ENCODE results near the gene FZD4. TPM values are rescaled to one million over a fixed set of nuclear protein-coding genes. Genes with fewer than 3 reads are reported as not detected.

Gene FZD4
- total and polyA plus RNA-seq, 11 donors = 11.6 to 39.6 (median 21.1) TPM

DNA sequence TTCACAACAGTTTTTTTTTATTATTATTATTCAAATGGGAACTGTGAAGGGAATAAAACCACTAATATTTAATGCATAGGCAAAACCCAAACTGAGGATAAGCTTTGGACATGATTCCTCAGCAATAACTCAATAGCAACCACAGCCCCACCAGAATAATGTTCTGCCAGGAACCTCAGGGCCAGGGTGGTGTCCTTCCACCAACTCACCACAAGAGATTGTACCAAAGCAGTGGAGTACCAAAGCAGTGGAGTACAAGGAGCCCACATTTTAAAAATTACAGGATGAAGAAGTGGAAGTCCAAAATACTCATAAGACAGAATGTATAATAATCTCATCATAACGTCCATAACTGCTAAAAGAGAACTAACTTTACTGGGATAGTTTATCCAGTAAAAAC is 32.5 kb upstream of the FZD4 start:
- no peak overlapping the region for H3K4me3 ChIP-seq
- DNase-seq = no peak
- no peak overlapping the region for H3K27ac ChIP-seq
- ATAC-seq = no peak
- intact Hi-C loops (cut with DNase I) = loop anchor here in 1 of 10 donors (5.0 kb wide), 1 partner anchor 50 kb away; the partner anchor contains the start of gene TMEM135
- no peaks in the 10 kb centered on the region for H3K36me3 ChIP-seq
- peaks cover 0 to 44% (median 15%) of the 10 kb centered on the region in 12 donors for H3K4me1 ChIP-seq
- H3K9me3 ChIP-seq = no peaks in the 10 kb centered on the region
- TF ChIP-seq, protein P1, sequence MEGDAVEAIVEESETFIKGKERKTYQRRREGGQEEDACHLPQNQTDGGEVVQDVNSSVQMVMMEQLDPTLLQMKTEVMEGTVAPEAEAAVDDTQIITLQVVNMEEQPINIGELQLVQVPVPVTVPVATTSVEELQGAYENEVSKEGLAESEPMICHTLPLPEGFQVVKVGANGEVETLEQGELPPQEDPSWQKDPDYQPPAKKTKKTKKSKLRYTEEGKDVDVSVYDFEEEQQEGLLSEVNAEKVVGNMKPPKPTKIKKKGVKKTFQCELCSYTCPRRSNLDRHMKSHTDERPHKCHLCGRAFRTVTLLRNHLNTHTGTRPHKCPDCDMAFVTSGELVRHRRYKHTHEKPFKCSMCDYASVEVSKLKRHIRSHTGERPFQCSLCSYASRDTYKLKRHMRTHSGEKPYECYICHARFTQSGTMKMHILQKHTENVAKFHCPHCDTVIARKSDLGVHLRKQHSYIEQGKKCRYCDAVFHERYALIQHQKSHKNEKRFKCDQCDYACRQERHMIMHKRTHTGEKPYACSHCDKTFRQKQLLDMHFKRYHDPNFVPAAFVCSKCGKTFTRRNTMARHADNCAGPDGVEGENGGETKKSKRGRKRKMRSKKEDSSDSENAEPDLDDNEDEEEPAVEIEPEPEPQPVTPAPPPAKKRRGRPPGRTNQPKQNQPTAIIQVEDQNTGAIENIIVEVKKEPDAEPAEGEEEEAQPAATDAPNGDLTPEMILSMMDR (IDR thresholded peaks at IDR 0.05) = no peak
- no peak for TF ChIP-seq POLR2A (IDR thresholded peaks at IDR 0.05)
- H3K27me3 ChIP-seq = no peaks in the 10 kb centered on the region
- 90 to 100% (median 93%) methylated on average over 1 of the region's 1 CpG for WGBS, 4 donors

DNA sequence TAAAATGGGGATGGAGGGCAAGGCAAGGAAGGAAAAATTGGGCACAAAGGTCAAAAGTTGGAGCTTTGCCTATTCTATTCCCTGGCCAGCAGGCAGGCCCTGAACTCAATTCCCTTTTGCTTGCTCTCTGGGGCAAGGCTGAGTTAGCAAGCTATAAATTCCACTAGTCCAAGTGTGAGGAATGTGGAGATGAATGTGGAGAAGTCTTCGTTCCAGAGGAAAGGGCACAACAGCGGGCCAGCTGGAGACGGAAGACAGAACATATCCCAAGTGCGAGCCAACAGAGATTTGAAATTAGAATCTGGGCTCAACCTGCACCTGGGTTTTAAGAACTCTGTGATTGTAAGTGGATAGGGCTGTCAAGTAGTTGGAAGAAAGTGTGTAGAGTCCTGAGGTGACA is 29.5 kb upstream of the FZD4 start:
- Histone ChIP-seq H3K9me3 (no peaks in the 10 kb centered on the region), H3K27ac (peak overlapping the region in 3 of 12 donors; percentile 22 to 31 (median 31)), H3K4me3 (no peak overlapping the region), H3K36me3 (no peaks in the 10 kb centered on the region), H3K27me3 (no peaks in the 10 kb centered on the region), H3K4me1 (peaks cover 2 to 53% (median 21%) of the 10 kb centered on the region in 12 donors)
- DNase-seq = peak in 1 of 5 donors; percentile 32
- TF ChIP-seq POLR2A (IDR thresholded peaks at IDR 0.05) = no peak
- TF ChIP-seq, protein P1 (IDR thresholded peaks at IDR 0.05) = no peak
- ATAC-seq = peak in 3 of 4 donors; percentile 10 to 74 (median 63)
- intact Hi-C loops (cut with DNase I) = loop anchor here in 1 of 10 donors (5.0 kb wide), 1 partner anchor 53 kb away; the partner anchor contains the start of gene TMEM135
- 56 to 62% (median 59%) methylated on average over 4 of the region's 4 CpGs for WGBS, 4 donors

DNA sequence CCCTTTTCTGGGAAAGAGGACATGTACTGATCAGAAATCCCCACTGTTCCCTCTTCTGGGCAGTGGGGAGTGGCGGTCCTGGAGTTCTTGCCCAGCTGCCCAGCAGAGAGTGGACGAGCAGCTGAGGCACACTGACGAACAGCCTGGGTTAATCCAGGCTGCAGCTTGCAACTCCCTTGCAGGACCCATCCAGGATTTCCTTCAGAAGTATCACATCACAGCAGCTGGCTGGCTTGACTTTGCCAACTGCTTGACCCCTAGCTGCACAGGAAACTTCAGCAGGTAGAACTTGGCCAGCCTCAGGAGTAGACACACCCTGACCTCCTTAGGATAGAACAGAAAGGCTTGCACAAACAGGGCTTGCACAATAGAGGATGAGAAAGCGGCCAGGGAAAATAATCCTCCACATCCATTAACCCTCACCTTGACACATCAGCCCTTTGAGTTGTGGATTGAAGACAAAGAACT is 27.9 kb upstream of the FZD4 start:
- ATAC-seq = peak; percentile 41 to 84 (median 58)
- Histone ChIP-seq H3K9me3 (no peaks in the 10 kb centered on the region), H3K27me3 (no peaks in the 10 kb centered on the region), H3K4me1 (peaks cover 2 to 56% (median 32%) of the 10 kb centered on the region in 12 donors), H3K36me3 (no peaks in the 10 kb centered on the region), H3K4me3 (no peak overlapping the region), H3K27ac (peak overlapping the region in 1 of 12 donors; percentile 35)
- intact Hi-C loops (cut with DNase I) = no loop called here
- TF ChIP-seq, protein P1 (IDR thresholded peaks at IDR 0.05) = no peak
- TF ChIP-seq POLR2A (IDR thresholded peaks at IDR 0.05) = no peak
- WGBS, 4 donors = 43 to 79% (median 66%) methylated on average over 4 of the region's 4 CpGs
- peak in 2 of 5 donors; percentile 24 to 44 for DNase-seq

DNA sequence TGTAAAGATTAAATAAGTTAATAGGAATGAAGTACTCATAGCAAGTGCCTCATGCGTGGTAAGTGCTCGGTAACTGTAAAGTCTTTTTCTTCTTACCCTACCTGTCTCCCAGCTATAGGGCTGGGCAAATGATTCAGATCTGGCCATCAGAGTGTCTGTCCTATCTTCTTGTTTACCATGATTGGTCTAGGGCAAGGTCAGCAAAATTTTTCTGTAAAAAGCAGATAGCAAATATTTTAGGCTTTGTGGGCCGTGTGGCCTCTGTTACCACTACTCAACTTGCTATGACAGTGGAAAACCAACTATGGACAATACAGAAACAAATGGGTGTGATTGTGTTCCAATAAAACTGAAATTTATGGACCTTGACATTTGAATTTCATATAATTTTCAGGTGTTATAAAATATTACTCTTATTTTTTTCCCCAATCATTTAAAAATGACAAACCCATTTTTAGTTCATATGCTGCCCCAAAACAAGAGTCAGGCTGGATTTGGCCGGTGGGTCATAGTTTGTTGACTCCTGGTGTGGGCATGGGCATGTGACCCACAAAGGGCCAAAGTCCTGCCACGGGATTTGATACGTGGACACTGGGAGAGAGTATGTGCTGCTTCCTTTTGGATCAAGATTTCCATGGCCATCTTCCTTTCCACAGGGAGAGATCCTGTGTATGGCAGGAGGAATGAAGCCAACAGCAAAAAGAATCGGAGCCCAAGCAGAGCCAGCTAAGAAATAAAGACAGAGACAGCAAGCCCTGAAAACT is 26.8 kb upstream of the FZD4 start:
- 85 to 93% (median 90%) methylated on average over 7 of the region's 7 CpGs for WGBS, 4 donors
- no peak for DNase-seq
- no peak overlapping the region for H3K4me3 ChIP-seq
- H3K36me3 ChIP-seq = no peaks in the 10 kb centered on the region
- H3K9me3 ChIP-seq = no peaks in the 10 kb centered on the region
- no peaks in the 10 kb centered on the region for H3K27me3 ChIP-seq
- peak overlapping the region in 1 of 12 donors; percentile 19 for H3K27ac ChIP-seq
- TF ChIP-seq, protein P1 (IDR thresholded peaks at IDR 0.05) = no peak
- TF ChIP-seq POLR2A (IDR thresholded peaks at IDR 0.05) = no peak
- intact Hi-C loops (cut with DNase I) = loop anchor here in 1 of 10 donors (2.0 kb wide), 1 partner anchor 27 kb away; the partner anchor contains the start of gene FZD4
- H3K4me1 ChIP-seq = peaks cover 2 to 64% (median 36%) of the 10 kb centered on the region in 12 donors
- ATAC-seq = no peak
